NCI-H2029 (cell line): ENCODE results near the gene ATMIN.

Experiments used
- DNase-seq: peaks from one replicate; lab custom pipeline; 2025; lab: John Stamatoyannopoulos, UW

The ATMIN gene

DNA sequence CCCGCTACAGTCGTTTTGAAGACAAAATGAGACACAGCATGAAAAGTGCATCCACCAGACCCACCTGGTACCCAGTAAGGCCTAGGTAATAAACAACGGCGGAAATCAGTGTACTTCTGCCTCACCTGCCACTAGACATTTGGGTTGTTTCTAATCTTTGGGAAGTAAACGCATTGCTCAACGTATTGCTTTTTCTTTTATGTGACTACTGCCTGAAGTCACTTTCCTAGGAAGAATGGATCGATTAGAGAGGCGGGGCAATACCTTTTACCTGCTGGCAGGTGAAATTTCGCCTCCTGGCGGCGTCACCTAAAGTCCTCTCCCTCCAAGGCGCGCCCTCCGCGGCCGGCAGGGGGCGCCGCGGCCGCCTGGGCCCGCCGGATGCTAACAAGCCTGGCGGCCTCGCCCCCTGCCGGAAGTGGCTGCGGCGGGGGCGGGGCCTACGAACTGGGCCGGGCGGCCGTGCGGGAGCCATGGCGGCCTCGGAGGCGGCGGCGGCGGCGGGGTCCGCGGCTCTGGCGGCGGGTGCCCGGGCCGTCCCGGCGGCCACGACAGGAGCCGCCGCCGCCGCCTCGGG lies at the start of gene ATMIN:
Gene ATMIN (plus strand): TSS at position 445 of the 577 bp plus-strand sequence. CDS start 29 bp downstream, at position 474.
- DNase-seq, result peak; percentile 53

GRCh38 chr16:80986557-80986956 lies 49.1 kb upstream of the ATMIN start:
- DNase-seq, result no peak

DNA sequence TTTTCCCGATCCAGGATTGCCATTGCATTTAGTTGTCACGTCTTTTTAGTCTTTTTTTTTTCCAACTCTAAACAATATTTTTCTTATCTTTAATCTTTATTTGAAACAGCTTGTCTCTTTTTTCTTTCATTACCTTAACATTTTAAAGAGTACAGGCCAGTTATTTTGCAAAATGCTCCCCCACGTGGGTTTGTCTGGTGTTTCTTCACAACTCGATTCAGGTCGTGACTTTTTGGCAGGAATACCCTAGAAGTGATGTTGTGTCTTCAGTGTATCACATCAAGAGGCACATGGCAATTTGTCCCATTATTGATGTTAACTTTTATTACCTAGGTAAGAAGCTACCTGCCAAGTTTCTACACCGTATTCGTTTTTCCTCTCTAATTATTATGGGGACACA lies 46.9 kb upstream of the ATMIN start:
- no peak for DNase-seq

DNA sequence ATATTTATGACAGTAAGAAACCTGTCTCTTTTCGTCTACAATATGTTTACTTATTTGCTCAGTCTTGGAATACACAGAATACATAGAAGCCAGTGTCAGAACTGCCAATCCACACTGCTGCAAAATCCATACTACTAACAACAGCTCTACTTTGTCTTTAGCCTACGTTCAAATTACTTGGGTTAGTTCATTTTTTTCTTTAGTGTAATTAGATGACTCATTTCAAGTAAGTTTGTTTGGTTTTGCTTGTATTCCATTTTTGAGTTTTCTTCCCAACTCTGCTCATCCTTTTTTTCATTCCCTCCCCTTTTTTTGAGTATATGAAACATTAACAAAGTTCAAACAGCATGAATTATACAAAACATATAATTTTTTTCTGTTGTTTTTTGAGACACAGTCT lies 45.8 kb upstream of the ATMIN start:
- no peak for DNase-seq

DNA sequence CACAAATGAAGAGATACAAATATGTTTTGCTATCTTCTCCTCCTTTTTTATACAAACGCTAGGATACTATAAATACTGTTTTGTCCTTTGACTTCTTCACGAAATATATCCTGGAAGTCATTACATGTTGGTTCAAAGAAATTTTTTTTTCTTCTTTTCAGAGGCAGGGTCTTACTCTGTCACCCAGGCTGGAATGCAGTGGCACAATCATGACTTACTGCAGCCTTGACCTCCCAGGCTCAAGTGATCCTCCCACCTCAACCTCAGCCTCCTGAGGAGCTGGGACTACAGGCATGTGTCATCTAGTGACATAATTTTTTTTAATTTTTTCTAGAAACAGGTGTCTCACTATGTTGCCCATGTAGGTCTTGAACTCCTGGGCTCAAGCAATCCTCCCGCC lies 45.1 kb upstream of the ATMIN start:
- no peak for DNase-seq

DNA sequence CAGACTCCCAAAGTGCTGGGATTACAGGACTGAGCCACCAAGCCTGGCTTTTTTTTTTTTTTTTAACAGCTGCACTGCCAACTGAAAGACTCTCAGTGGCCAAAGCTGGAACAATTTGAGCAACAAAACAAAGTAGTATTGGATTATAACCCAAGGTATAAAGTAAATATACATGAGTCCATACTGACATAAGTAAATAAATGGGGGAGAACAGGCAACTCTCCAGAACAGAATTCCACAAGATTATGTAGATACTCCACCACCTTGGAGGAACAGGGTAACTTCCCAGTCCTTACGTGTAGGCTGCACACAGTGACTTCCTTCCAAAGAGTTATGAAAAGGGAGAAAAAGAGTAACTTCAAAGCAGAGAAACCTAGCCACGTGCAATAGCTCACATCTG lies 44.7 kb upstream of the ATMIN start:
- DNase-seq, result no peak

DNA sequence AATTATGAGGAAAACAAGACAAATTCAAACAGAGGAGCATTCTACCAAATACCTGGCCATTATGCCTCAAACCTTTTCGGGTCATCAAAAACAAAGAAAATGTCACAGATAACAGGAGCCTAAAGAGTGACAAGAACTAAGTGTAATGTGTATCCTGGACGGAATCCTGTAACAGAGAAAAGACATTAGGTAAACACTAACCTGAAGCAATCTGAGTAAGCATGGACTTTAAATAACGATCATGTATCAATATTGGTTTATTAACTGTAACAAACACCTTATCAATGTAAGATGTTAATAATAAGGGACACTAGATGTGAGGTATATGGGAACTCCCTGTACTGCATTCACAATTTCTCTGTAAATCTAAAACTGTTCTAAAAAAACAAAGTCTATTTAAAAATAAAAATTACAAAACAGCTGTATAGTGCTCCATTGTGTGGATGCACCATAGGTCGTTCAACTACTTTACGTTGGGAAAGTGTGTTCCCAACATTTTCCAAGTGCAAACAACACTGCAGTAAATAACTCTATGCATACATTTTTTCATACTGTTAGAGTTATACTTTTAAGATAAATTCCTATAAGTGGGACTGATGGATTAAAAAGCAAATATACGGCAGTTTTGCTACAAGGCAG lies 43.7 kb upstream of the ATMIN start:
- no peak for DNase-seq

- no peak for DNase-seq
Measured at GRCh38 chr16:80992676-80993293, 42.9 kb upstream of the ATMIN start.

DNA sequence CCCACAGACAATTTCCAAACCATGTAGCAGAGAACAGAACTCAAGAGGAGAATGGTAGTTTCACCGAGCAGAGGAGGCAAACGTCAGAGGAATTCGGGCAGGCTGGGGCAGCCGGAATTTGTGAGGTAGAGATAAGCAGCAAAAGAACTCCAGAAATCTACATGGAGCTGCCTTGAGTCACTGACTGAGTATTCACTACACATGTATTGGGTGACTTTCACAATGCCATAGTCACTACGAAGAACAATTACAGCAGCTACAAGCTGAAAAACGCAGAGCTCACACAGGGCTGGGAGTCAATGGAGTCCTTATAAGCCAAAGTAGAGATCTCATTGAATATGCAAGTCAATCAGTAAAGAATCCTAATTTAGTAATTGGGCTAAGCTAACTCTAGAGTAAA lies 42.3 kb upstream of the ATMIN start:
- no peak for DNase-seq

- DNase-seq, result no peak
Measured at GRCh38 chr16:80993834-80994233, 41.8 kb upstream of the ATMIN start.

- no peak for DNase-seq
Measured at GRCh38 chr16:80994451-80994850, 41.2 kb upstream of the ATMIN start.

DNA sequence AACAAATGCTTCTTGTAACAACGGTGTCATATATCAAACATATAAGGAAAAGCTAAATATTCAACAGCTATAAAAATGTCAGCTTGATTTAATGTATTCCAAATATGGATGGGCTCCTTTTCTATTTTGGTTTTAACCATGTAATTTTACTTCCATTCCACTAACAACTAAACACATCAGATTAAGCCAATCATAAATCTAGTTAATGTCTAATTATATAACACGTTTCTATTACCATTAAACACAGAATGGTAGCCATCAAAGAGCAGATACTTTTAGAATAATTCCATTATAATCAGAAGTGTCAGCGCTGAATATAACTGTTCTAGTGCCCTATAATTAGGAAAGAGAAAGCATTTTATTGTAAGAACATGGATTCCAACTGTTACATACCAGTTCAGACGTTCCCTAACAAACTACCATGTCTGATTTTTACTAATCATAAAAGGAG lies 38.9 kb upstream of the ATMIN start:
- no peak for DNase-seq

- no peak for DNase-seq
Measured at GRCh38 chr16:80997139-80997798, 38.4 kb upstream of the ATMIN start.

DNA sequence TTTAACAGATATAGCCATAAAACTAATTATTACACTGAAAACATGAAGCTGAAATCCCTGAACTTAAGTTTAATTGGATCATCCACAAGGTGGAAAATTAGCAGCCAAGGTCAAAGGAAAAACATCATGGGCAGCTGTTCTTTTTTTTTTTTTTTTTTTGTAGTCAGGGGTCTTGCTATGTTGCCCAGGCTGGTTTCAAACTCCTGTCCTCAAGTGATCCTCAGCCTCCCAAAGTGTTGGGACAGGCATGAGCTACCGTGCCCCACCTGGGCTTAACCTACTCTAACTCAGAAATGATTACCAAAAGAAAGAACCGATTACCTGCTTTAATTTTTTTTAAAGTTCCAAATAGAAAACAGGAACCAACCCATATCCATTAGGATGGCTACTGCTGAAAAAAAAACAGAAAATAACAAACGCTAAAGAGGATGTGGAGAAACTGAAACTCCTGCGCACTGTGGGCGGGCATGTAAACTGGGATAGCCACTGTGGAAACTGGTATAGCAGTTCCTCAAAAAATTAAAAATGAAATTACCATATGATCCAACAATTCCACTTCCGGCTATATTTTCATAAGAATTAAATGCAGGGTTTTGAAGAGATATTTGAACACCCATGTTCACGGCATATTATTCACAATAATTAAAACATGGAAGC lies 37.5 kb upstream of the ATMIN start:
- no peak for DNase-seq

DNA sequence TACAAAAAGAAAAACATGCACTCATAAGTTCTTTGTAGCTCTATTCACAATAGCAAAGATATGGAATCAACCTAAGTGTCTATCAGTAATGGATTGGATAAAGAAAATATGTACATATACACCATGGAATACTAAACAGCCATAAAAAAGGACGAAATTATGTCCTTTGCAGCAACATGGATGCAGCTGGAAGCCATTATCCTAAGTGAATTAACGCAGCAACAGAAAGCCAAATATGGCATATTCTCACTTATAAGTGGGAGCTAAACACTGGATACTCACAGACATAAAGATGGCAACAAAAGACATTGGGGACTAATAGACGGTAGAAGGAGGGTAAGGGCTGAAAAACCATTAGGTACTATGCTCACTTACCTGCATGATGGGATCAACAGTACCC lies 34.8 kb upstream of the ATMIN start:
- no peak for DNase-seq

DNA sequence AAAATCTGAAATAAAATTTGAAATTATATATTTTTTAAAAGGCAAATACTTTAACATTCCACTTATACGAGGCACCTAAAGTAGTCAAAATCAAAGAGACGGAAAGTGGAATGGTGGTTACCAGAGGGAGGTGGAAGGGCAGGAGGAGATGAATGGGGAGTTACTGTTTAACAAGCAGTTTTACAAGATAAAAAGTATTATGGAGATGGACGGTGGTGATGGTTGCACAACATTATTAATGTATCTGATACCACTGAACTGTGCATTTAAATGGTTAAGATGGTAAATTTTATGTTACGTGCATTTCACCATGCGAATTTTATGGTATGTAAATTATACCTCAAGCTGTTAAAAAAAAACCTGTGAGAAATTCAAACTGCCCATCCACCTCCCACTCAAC lies 34.3 kb upstream of the ATMIN start:
- no peak for DNase-seq

DNA sequence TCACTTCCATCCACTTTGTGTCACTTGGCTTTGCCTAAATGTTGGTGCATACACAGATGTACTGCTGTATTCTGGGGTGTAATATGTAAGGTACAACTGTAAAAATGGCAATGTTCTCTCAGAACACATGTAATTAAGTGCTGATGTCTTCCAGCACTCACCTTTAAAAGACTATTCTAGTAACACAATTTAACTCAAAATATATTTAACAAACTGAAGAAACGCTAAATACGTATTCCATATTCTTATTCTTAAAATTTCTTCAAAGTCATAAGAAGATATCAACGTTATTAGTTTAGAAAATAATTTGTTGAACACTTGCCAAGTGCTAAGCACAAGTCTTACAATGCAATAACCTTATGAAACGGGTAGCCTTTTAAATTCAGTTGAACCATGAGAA lies 32.6 kb upstream of the ATMIN start:
- DNase-seq, result no peak

DNA sequence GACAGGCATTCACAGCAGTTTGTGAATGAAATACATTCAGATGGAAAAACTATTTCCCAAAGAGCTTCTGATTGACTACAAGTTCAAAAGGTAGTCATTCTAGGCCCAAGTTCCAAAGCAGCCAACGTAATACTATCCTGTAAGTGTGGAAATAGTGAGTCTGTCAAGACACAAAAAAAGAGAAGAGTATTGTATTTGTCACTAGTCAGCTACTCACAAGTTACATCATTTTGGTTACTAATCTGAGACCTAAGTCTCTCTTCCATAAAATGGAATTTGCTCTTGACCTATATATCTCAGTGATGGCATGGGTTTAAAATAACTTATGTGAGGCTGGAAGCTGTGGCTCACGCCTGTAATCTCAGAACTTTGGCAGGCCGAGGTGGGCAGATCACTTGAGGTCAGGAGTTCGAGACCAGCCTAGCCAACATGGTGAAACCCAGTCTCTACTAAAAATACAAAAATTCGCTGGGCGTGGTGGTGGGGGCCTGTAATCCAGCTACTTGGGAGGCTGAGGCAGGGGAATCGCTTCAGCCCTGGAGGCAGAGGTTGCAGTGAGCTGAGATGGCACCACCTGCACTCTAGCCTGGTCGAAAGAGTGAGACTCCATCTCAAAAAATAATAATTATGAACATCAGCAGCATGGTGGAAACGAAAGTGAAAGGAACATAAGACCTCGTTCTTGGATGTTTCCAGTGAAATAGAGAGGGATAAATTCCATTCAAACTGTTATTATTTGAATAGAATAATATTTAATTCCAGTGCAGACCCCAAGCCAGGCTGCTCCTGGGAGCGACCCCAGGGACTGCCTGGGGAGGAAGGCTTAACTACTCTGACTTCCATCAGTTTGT lies 31.8 kb upstream of the ATMIN start:
- no peak for DNase-seq

DNA sequence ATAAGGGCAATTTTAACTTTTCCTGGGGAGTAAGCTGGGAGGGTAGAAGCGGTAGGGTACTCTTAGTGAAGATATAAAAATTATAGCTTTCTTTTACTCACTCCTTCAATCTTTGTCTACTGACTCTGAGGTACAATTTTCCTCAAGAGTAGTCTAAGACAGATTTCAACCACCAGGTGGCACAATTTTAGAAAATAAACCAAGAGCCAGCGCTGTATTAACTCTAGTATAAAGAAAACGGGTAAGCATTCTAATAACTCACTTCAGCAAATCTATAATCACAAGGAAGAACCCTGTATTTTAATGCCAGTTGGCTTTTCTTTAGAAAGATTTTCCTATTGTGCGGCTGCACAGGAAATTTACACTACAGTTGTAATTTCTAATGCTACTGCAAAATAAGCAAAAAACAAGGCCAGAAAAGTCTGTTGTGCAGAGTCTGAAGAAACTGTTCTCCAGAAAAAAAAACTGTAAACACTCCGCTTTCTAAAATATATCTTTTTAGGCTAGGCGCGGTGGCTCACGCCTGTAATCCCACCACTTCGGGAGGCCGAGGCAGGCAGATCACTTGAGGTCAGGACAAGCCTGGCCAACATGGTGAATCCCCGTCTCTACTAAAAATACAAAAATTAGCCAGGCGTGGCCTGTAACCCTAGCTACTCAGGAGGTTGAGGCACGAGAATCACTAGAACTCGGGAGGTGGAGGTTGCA lies 30.8 kb upstream of the ATMIN start:
- peak; percentile 14 for DNase-seq

DNA sequence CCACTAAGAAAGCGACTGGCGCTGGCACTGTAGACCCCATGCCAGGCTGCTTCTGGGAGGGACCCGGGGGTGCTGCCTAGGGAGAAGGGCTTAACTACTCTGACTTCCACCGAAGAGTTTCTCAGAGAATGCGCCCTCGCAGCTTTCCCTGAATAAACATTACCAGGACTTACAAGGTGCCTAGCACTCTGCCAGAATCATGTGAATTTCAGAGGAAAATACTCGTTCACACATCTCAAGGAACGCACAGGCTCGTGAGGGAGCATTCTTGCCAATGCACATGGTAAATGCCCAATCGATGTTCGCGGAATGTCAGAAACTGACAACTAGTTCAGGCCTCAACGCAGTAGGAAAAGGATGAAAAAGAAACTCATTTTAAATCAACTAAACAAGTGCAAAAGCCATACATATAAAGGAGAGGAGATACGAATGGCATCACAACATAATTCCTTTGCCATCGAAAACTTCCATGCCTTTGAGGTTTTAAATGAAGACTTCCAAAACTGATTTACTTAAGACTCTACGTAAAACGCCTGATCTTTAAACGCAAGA lies 30.0 kb upstream of the ATMIN start:
- DNase-seq, result no peak
